OCI-LY1 (cell line): ENCODE results near the gene LOXL3.

Source experiments
- EZH2 ChIP-seq: fragments of 200-600 bp; sonication (generic), shearing (Covaris generic); IDR thresholded peaks from 2 replicates; pipeline ENCODE4 v1.8.0; 2017; ENCODE audit warnings: borderline replicate concordance, mixed run types, mild to moderate bottlenecking, antibody characterized with exemption, low read length, moderate library complexity, mixed read lengths
- TF ChIP-seq, protein P1 (sequence below): fragments of 200-600 bp; sonication (generic), shearing (Covaris generic); IDR thresholded peaks from 2 replicates; pipeline ENCODE4 v1.5.1; 2017; ENCODE audit warnings: mild to moderate bottlenecking, antibody characterized with exemption, low read length, moderate library complexity, mixed read lengths

DNA sequence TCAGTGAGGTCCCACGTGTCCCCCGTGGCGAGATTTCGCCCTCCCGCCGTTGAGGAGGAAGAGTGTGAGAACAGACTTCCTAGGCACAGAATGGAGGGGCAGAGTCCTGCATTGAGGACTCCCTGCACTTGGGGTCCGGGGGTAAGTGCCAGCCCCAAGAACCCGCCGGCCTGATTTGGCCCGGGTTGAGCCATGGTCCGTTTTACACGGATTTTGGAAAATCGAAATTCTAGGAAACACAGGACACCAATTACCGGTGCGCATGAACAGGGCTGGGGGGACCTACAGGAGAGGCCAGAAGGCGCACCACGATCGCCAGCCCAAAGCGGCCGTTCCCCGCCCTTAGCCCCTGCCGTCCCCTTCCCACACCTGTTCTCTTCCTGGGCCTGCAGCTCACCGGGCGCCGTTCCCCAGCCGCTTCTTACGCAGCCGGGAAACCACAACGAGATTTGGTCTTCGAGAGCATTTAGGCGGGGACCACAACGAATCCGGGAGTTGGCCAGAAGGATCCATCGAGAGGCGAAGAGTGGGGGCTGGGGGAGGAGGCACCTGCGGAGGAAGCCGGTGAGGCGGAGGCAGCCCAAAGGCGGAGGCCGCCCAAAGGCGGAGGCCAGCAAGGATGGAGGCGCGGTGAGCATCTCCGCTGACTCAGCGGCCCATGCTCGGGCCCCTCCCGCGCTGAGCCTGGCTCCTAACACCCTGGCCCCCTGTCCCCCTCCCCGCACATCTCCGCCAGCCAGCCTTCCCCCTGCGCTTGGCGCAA lies 40.0 kb downstream of the LOXL3 start:
- TF ChIP-seq, protein P1, sequence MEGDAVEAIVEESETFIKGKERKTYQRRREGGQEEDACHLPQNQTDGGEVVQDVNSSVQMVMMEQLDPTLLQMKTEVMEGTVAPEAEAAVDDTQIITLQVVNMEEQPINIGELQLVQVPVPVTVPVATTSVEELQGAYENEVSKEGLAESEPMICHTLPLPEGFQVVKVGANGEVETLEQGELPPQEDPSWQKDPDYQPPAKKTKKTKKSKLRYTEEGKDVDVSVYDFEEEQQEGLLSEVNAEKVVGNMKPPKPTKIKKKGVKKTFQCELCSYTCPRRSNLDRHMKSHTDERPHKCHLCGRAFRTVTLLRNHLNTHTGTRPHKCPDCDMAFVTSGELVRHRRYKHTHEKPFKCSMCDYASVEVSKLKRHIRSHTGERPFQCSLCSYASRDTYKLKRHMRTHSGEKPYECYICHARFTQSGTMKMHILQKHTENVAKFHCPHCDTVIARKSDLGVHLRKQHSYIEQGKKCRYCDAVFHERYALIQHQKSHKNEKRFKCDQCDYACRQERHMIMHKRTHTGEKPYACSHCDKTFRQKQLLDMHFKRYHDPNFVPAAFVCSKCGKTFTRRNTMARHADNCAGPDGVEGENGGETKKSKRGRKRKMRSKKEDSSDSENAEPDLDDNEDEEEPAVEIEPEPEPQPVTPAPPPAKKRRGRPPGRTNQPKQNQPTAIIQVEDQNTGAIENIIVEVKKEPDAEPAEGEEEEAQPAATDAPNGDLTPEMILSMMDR, result no peak
- TF ChIP-seq EZH2, result no peak
